Stomach (tissue), 4 donors: ENCODE data around the gene CDC5L.

Experiments
- EP300 ChIP-seq: sonication (generic); formaldehyde crosslinking; IDR thresholded peaks from one replicate; pipeline ENCODE4 v1.6.1; 2017; ENCODE audit warnings: antibody characterized with exemption
- POLR2A ChIP-seq, 4 donors: fragments of 450-650 bp; IDR thresholded peaks; one replicate each; pipeline ENCODE4 v1.6.1; 2016; ENCODE audit warnings: antibody characterized with exemption in 4 of 4, control low read depth in 2 of 4, mild to moderate bottlenecking in 1 of 4, moderate library complexity in 1 of 4
- POLR2AphosphoS5 ChIP-seq, 3 donors: sonication (generic); formaldehyde crosslinking; IDR thresholded peaks; one replicate each; pipeline ENCODE4 v1.6.1; 2016; ENCODE audit warnings: antibody characterized with exemption in 3 of 3

- no peak for TF ChIP-seq POLR2AphosphoS5 (IDR thresholded peaks at IDR 0.05)
- no peak for TF ChIP-seq POLR2A (IDR thresholded peaks at IDR 0.05)
- TF ChIP-seq EP300, result no peak
Observed at GRCh38 chr6:44472250-44472945, 84.9 kb downstream of the CDC5L start.
